BJ (cell line): ENCODE data around the gene TJP3. TPM values are rescaled to one million over a fixed set of nuclear protein-coding genes. Genes with fewer than 3 reads are reported as not detected.

Experiments used
- CTCF ChIA-PET: fragments of 350-600 bp; formaldehyde crosslinking; extraction: SDS; loops from one replicate; lab custom pipeline; 2021; ENCODE audit warnings: antibody characterized with exemption, inconsistent platforms; lab: Yijun Ruan, JAX
- POLR2A ChIA-PET: fragments of 300-600 bp; sonication (Branson Sonifier 250); formaldehyde crosslinking; extraction: SDS; loops from one replicate; lab custom pipeline; 2021; ENCODE audit warnings: antibody characterized with exemption; lab: Charles Lee
- DNase-seq: peaks from one replicate; pipeline ENCODE4 v3.0.0-alpha.2; 2011; ENCODE audit warnings: low read depth
- H3K27me3 ChIP-seq: 2 replicates; pipeline ENCODE4 v1.6.0; 2011; ENCODE audit warnings: low read length; ENCODE audit not compliant: control insufficient read depth, insufficient read depth
- H3K36me3 ChIP-seq: 2 replicates; pipeline ENCODE4 v1.5.1; 2011; ENCODE audit warnings: low read length; ENCODE audit not compliant: control insufficient read depth, insufficient read depth
- H3K4me3 ChIP-seq: 2 replicates; pipeline ENCODE4 v1.5.1; 2011; ENCODE audit warnings: low read depth, mild to moderate bottlenecking, control low read depth, low read length
- polyA minus RNA-seq: library from RNA; depleted of rRNA, polyadenylated mRNA; stranded (reverse); fragments of >200 nt; gene quantifications from 2 replicates; pipeline ENCODE4 v1.2.3, GENCODE V29; 2011; rRNA and poly(A)+ RNA removed
- polyA plus RNA-seq: library from polyadenylated mRNA; depleted of rRNA; stranded (reverse); fragments of >200 nt; gene quantifications from 2 replicates; pipeline ENCODE4 v1.2.3, GENCODE V29; 2011; rRNA removed
- TF ChIP-seq, protein P1 (sequence below): IDR thresholded peaks from 2 replicates; pipeline ENCODE4 v1.5.1; 2011; ENCODE audit warnings: low read depth, mild to moderate bottlenecking, control low read depth, inconsistent platforms, low read length, moderate library complexity; ENCODE audit not compliant: insufficient read depth

The TJP3 gene, protein sequence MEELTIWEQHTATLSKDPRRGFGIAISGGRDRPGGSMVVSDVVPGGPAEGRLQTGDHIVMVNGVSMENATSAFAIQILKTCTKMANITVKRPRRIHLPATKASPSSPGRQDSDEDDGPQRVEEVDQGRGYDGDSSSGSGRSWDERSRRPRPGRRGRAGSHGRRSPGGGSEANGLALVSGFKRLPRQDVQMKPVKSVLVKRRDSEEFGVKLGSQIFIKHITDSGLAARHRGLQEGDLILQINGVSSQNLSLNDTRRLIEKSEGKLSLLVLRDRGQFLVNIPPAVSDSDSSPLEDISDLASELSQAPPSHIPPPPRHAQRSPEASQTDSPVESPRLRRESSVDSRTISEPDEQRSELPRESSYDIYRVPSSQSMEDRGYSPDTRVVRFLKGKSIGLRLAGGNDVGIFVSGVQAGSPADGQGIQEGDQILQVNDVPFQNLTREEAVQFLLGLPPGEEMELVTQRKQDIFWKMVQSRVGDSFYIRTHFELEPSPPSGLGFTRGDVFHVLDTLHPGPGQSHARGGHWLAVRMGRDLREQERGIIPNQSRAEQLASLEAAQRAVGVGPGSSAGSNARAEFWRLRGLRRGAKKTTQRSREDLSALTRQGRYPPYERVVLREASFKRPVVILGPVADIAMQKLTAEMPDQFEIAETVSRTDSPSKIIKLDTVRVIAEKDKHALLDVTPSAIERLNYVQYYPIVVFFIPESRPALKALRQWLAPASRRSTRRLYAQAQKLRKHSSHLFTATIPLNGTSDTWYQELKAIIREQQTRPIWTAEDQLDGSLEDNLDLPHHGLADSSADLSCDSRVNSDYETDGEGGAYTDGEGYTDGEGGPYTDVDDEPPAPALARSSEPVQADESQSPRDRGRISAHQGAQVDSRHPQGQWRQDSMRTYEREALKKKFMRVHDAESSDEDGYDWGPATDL
- not detected in 2 replicates for polyA plus RNA-seq
- not detected in 2 replicates for polyA minus RNA-seq

DNA sequence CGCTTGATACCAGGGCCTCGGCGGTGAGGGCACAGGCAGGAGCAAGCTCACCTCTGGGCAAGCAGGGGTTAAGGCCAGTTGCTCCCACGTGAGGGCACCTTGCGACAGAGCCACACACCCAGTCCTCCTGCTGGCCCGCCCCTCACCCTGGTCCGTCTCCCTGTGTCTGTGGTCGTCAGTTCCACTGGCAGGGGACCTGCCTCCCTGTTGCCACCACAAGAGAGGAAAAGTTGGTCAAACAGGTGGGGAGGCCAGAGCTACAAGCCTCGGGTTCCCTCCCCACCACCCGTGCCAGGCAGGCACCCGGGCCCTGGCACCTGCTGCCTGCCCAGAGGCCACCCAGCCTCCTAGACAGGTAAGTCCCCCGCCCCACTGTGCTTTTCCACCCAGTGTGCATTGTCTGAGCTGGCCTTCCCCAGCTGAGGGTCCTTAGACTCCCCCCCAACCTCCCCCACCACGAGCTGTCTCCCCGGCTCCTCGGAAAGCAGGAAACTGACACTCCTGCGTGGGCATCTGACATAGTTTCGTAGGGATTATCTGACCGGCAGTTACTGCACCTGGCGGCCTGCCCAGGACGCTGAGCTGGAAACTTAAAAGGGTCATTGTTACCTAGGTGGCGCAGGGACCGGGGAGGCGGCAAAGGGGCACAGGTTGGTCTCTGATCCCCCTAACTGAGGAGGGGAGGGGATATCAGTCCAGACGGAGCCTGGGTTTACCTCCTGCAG, at the start of gene TJP3:
TSS of gene TJP3 (plus strand) at position 178 of the 725 bp plus-strand sequence. CDS start 20,049 bp downstream, outside the sequence.
- ChIA-PET CTCF (interaction anchor here (0.8 to 4.5 kb wide), 6 partner anchors 11 to 403 kb away, joined by 3 to 21 read pairs (median 6); no protein-coding TSS in a partner anchor), POLR2A (no interaction called here)
- TF ChIP-seq, protein P1, sequence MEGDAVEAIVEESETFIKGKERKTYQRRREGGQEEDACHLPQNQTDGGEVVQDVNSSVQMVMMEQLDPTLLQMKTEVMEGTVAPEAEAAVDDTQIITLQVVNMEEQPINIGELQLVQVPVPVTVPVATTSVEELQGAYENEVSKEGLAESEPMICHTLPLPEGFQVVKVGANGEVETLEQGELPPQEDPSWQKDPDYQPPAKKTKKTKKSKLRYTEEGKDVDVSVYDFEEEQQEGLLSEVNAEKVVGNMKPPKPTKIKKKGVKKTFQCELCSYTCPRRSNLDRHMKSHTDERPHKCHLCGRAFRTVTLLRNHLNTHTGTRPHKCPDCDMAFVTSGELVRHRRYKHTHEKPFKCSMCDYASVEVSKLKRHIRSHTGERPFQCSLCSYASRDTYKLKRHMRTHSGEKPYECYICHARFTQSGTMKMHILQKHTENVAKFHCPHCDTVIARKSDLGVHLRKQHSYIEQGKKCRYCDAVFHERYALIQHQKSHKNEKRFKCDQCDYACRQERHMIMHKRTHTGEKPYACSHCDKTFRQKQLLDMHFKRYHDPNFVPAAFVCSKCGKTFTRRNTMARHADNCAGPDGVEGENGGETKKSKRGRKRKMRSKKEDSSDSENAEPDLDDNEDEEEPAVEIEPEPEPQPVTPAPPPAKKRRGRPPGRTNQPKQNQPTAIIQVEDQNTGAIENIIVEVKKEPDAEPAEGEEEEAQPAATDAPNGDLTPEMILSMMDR: no peak
- Histone ChIP-seq H3K36me3 (no peaks in the 10 kb centered on the region), H3K27me3 (peaks cover 10% of the 10 kb centered on the region), H3K4me3 (no peak within 1 kb of the TSS)
- DNase-seq: no peak

DNA sequence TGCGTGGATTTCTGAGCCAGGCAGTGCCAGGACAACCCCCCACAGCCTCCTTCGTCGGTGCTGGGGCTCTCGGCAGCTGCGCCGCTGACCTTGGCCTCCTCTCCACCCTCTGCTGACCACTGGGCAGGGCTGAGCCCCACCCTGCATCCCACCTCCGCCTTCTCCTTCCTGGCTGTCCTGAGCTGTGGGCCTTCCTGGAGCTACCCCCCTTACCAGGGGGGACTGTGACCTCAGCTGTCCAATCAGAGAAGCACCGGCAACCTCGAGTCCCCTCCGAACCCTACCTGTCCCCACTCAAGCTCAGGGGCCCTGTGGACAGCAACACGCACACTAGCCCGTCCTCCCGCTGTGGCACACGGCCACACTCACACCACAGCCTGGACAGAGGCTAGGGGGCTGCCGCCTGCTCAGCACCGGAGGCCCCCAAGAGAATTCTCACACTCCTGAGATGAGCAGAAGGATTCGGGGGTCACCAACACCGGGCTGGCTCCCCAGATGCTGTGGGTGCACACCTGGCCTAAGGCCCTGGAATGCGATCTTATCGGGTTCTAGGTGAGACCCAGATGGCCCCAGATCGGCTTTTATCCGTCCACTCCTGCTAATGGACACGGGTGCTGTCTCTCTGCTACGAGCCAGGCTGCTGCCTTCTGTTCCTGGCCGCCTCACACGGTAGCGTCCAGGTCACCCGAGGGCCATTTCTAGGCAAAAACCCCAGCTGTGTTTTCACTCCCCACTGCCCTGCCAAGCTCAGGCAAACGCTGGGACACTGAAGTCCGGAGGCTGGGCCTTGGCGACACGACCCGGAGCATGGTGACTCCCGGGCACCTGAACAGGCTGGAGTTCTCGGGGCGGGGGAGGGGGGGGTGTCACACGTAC, 49.1 kb upstream of the TJP3 start:
- ChIA-PET POLR2A (no interaction called here), CTCF (interaction anchor here (0.9 to 1.2 kb wide), 4 partner anchors 9 to 42 kb away, joined by 3 to 4 read pairs (median 4); partner anchors contain the start of gene PIP5K1C)
- TF ChIP-seq, protein P1: no peak
- peaks cover 34% of the 10 kb centered on the region for H3K36me3 ChIP-seq
- H3K27me3 ChIP-seq: no peaks in the 10 kb centered on the region
- DNase-seq: no peak
- no peak overlapping the region for H3K4me3 ChIP-seq

DNA sequence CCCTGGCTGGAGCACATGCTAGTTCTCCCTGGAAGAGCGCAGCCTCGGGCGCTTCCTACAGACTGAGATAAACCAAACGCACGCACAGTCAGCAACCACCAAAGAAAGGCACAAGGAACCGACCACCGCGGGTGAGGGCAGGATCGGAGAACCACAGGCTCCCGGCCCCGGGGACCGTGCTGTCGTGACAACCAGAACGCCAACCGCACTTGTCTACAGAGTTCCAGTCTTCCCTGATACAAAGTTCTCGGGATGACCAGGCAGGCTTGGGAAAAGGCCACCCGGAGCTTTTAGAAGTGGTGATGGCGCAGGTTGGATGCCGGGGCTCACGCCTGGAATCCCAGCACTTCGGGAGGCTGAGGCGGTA, 48.5 kb upstream of the TJP3 start:
- CTCF ChIA-PET: interaction anchor here (0.9 to 1.2 kb wide), 3 partner anchors 8 to 41 kb away, joined by 3 to 4 read pairs (median 3); no protein-coding TSS in a partner anchor
- Histone ChIP-seq H3K27me3 (no peaks in the 10 kb centered on the region), H3K4me3 (no peak overlapping the region), H3K36me3 (peaks cover 38% of the 10 kb centered on the region)
- TF ChIP-seq, protein P1: no peak
- POLR2A ChIA-PET: no interaction called here
- DNase-seq: no peak

DNA sequence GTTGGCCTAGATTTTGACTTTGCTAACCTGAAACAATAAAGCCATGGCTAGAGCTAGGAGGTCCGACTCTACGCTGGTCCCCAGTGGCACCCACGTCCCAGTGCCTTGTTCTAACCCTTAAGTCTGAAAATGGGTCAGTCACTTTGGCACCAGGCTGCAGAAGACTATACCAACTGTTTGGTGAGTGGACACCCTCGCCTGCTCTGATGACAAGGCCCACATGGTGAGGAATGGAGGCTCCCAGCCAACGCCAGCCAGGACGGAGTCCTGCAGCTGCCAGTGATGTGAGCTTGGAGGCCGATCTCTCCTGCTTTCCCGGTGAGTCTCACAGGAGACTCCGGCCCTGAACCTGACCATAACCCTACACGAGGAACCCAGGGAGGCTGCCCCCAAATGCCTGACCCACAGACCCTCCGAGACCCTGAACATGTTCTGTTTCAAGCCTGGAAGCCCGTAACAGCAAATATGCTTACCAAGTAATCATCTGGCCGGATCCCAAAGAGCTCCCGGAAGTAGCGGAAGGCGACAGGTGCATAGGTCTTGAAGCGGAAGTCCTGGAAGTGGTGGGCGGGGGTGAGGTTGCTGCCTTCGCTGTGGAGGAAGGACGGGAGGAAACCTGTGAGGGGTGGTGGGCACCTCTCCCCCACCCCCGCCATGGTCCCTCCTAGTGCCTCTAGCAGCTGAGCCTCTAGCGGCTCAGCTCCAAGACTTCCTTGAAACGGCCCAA, 47.5 kb upstream of the TJP3 start:
- CTCF ChIA-PET: interaction anchor here (0.9 to 2.5 kb wide), 5 partner anchors 30 to 46 kb away, joined by 3 to 11 read pairs (median 5); partner anchors contain the start of gene PIP5K1C
- Histone ChIP-seq H3K4me3 (no peak overlapping the region), H3K36me3 (peaks cover 42% of the 10 kb centered on the region), H3K27me3 (no peaks in the 10 kb centered on the region)
- POLR2A ChIA-PET: no interaction called here
- DNase-seq: no peak
- TF ChIP-seq, protein P1: no peak
